Mesothelial cell of epicardium (in vitro differentiated cells): ENCODE data around the gene CD79A. TPM values are rescaled to one million over a fixed set of nuclear protein-coding genes. Genes with fewer than 3 reads are reported as not detected.

Experiments used
- DNase-seq, 2 experiments: peaks; one replicate each; pipeline ENCODE4 v3.0.0; 2021; ENCODE audit warnings: low spot score in 2 of 2; ENCODE audit not compliant: unreplicated experiment in 2 of 2
- H3K27ac Mint-ChIP-seq: 2 replicates; pipeline ENCODE4 v1.8.0; 2021; ENCODE audit warnings: mixed read lengths
- H3K27me3 Mint-ChIP-seq: 2 replicates; pipeline ENCODE4 v1.8.0; 2021; ENCODE audit warnings: low read depth, mixed read lengths
- H3K36me3 Mint-ChIP-seq: 2 replicates; pipeline ENCODE4 v1.8.0; 2021; ENCODE audit warnings: mixed read lengths
- H3K4me1 Mint-ChIP-seq: 2 replicates; pipeline ENCODE4 v1.8.0; 2021; ENCODE audit warnings: mixed read lengths
- H3K4me3 Mint-ChIP-seq: 2 replicates; pipeline ENCODE4 v1.8.0; 2021; ENCODE audit warnings: mild to moderate bottlenecking, moderate library complexity, mixed read lengths
- H3K9me3 Mint-ChIP-seq: 2 replicates; pipeline ENCODE4 v1.8.0; 2021; ENCODE audit warnings: mixed read lengths
- total RNA-seq: library from RNA; stranded (reverse); gene quantifications from 3 replicates; pipeline ENCODE4 v1.2.1, GENCODE V29; 2021
- TF ChIP-seq, protein P1 (sequence below): fragments of 200-600 bp; sonication (generic); IDR thresholded peaks from one replicate; pipeline ENCODE4 v1.5.0; 2021; ENCODE audit warnings: antibody characterized with exemption; ENCODE audit not compliant: unreplicated experiment

Gene CD79A
- total RNA-seq, 1 donor from 2014 or later = 0.58 TPM

DNA sequence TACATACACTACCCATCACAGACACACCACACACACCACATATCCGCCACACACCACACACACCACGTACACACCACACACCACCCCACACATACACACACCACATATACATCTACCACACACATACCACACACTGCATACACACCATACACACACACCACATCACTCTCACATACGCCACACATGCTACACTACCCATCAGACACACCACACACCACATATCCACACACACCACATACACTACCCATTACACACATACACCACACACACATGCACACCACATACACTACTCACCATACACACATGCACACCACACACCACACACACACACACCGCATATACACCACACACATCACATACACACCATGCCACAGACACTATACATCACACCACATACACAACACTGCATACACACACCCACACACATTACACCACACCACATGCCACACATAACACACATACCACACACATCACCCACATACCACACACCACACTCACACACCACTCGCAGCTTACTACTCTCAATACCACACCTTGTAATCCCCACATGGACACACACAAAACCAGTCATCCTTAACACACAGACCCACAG is 41.7 kb downstream of the CD79A start:
- TF ChIP-seq, protein P1, sequence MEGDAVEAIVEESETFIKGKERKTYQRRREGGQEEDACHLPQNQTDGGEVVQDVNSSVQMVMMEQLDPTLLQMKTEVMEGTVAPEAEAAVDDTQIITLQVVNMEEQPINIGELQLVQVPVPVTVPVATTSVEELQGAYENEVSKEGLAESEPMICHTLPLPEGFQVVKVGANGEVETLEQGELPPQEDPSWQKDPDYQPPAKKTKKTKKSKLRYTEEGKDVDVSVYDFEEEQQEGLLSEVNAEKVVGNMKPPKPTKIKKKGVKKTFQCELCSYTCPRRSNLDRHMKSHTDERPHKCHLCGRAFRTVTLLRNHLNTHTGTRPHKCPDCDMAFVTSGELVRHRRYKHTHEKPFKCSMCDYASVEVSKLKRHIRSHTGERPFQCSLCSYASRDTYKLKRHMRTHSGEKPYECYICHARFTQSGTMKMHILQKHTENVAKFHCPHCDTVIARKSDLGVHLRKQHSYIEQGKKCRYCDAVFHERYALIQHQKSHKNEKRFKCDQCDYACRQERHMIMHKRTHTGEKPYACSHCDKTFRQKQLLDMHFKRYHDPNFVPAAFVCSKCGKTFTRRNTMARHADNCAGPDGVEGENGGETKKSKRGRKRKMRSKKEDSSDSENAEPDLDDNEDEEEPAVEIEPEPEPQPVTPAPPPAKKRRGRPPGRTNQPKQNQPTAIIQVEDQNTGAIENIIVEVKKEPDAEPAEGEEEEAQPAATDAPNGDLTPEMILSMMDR = no peak
- no peak for DNase-seq
- H3K36me3 Mint-ChIP-seq = no peaks in the 10 kb centered on the region

DNA sequence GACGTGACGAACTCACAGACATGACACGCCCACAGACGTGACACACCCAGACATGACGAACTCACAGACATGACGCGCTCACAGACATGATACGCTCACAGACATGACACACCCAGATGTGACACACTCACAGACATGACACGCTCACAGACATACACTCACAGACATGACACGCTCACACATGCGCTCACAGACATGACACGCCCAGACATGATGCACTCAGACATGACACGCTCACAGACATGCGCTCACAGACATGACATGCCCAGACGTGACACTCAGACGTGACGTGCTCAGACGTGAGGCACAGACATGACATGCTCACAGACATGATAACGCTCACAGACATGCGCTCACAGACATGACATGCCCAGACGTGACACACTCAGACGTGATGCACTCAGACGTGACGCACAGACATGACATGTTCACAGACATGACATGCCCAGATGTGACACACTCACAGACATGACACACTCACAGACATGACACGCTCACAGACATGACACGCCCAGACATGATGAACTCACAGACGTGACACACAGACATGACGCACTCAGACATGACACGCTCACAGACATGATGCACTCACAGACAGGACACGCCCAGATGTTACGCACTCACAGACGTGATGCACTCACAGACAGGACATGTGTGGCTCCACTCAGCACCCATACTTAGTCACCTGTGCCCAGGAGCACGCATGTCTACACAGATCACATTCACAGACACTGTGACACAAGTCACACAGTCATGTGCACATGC is 43.1 kb downstream of the CD79A start:
- DNase-seq = no peak
- no peaks in the 10 kb centered on the region for H3K36me3 Mint-ChIP-seq
- no peaks in the 10 kb centered on the region for H3K9me3 Mint-ChIP-seq
- H3K4me1 Mint-ChIP-seq = no peaks in the 10 kb centered on the region
- TF ChIP-seq, protein P1 = no peak
- H3K27me3 Mint-ChIP-seq = peaks cover 21% of the 10 kb centered on the region
- no peak overlapping the region for H3K27ac Mint-ChIP-seq
- no peak overlapping the region for H3K4me3 Mint-ChIP-seq

More for the DNA sequence above, 41.7 kb downstream of the CD79A start:
- Mint-ChIP-seq H3K4me1 (no peaks in the 10 kb centered on the region), H3K27me3 (peaks cover 31% of the 10 kb centered on the region), H3K9me3 (no peaks in the 10 kb centered on the region), H3K4me3 (no peak overlapping the region), H3K27ac (no peak overlapping the region)

DNA sequence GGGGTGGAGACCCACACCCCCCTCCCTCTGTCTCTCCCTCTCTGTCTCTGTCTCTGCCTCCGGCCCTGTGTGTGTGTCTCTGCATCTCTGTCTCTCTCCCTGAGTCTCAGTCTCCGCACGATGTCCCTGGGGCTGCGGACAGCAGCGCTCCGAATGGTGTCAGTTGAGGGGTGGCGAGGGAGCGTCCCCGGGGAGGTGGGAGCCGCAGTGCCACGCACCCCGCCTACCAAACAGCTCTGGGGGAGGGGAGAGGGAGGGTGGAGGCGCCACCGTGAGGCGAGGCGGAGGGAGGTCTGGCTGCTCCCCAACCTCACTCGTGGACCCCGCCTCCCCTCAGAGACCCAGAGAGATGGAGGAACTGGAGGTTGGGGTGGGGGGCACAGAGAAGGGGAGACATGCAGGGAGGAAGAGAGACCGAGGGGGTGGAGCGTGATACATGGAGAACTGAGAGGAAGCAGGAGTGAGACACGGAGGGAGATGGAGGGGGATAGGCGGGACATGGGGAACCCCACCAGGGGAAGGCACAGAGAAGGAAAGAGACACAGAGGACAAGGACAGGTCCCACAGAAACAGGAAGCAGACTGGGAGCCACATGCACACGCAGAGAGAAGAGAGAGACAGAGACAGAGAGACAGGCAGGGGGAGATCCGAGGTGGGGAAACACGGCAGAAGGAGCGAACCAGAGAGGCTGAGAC is 44.0 kb downstream of the CD79A start:
- H3K4me3 Mint-ChIP-seq = no peak overlapping the region
- no peak overlapping the region for H3K27ac Mint-ChIP-seq
- no peaks in the 10 kb centered on the region for H3K9me3 Mint-ChIP-seq
- TF ChIP-seq, protein P1 = no peak
- DNase-seq = no peak
- no peaks in the 10 kb centered on the region for H3K36me3 Mint-ChIP-seq
- H3K27me3 Mint-ChIP-seq = peaks cover 21% of the 10 kb centered on the region
- no peaks in the 10 kb centered on the region for H3K4me1 Mint-ChIP-seq

DNA sequence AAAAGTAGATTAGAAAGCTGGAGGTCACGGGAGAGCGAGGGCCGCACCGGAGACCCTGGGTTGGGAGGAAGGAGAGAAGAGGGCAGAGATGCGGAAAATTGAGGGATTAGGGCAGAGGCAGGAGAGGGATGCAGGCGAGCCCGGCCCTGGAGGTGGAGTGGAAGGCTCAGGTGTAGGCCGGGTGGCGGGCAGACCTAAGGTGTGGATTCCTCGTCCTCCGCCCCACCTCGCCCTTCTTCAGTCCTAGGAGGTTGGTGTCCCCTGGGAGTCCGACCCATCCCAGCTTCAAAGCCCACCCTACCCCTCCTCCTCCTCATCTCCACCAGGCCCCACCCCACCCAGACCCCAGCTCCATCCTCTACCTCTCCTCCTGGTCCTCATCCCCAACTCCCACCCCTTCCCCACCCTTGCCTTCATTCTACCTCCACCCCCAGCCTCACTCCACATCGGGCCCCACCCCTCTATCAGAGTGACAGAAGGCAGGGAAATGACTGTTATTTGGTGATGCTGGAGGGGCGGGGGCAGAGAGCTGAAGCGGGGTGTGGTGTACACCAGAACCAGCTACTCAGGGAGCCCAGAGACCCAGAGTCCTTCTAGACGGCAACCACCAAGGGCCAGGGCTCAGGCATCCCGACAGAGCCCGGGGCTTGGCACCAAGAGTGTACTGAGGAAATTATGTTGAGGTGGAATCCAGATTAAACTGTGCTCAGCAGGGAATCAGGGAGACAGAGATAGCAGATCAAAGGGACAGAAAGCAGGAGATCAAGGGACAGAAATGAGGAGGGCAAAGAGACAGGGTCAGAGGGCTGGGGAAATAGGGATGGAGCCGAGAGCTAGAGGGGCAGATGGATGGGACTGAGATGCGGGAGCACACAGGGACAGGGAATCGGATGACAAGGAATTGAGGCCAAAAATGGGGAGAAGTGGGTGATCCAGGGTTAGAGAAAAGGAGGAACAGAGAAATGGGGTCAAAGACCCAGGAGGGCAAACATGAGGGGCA is 44.8 kb downstream of the CD79A start:
- Mint-ChIP-seq H3K36me3 (no peaks in the 10 kb centered on the region), H3K27me3 (peaks cover 21% of the 10 kb centered on the region), H3K27ac (no peak overlapping the region), H3K9me3 (no peaks in the 10 kb centered on the region), H3K4me3 (no peak overlapping the region), H3K4me1 (no peaks in the 10 kb centered on the region)
- TF ChIP-seq, protein P1 = no peak
- no peak for DNase-seq

DNA sequence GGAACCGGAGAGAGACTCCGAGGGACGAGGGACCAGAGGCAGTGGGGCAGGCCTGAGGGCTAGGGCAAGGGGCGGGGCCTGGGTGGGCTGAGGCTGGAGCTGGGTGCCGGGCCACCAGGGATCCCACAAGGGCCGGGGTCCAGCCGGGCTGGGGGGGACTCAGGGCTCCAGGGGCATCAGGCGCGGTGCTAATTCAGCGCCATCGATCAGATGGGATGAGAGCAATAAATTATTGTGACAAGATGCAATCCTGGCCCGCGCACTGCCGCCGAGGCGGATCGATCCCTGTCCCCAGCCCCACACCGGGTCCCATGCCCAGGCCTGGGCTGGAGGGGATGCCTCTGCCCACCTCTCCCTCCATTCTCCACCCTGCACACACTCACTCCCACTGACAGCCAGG is 45.5 kb downstream of the CD79A start:
- TF ChIP-seq, protein P1 = no peak
- no peak for DNase-seq
- Mint-ChIP-seq H3K9me3 (no peaks in the 10 kb centered on the region), H3K36me3 (no peaks in the 10 kb centered on the region), H3K4me1 (no peaks in the 10 kb centered on the region), H3K27ac (no peak overlapping the region), H3K27me3 (peaks cover 21% of the 10 kb centered on the region), H3K4me3 (no peak overlapping the region)
